Right forelimb (tissue), 1 donor: ENCODE data around the gene AHSA1.

Experiments
- DNase-seq: peaks from one replicate; pipeline ENCODE4 v3.0.0-alpha.2; 2018

AHSA1 gene

GRCh38 chr14:77511486-77512162, 53.7 kb downstream of the AHSA1 start:
- no peak for DNase-seq

DNA sequence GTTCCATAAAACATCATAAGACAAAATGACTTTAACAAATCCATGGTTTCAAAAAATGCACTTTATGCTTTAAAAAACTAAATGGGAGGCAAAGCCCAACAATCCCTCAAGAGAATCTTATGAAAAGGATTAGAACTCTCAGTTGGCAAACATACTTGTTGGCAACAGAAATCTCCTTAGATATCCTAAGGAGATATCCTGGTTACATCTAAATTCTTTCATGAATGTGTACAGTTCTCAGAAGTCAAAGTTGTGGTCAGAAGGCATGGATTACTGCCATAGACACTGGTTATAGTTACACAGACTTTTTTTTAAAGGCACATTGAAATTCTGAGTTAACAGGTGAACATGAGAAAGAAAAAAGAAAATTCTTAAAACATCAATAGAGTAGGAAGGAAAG, 58.2 kb downstream of the AHSA1 start:
- no peak for DNase-seq
